GM19023 (cell line): ENCODE results near the gene SCTR.
A peak's percentile ranks its signal among the peaks of the same experiment; 100 is the strongest.

Source experiments
- ATAC-seq: cut with Tn5 transposase; IDR thresholded peaks from one replicate; pipeline ENCODE4 v1.9.1; 2021; ENCODE audit warnings: mild to moderate bottlenecking, moderate library complexity; ENCODE audit not compliant: unreplicated experiment

SCTR gene

GRCh38 chr2:119431976-119432850 is 92.1 kb downstream of the SCTR start:
- no peak for ATAC-seq

- ATAC-seq, result peak; percentile 69
Measured at GRCh38 chr2:119431155-119431975, 92.9 kb downstream of the SCTR start, which contains the start of gene TMEM37. TSS of gene TMEM37 (plus strand) at chr2:119431854. CDS start at chr2:119431904, 50 bp downstream.

GRCh38 chr2:119430023-119430498 is 94.2 kb downstream of the SCTR start:
- ATAC-seq, result no peak

GRCh38 chr2:119429225-119429981 is 94.9 kb downstream of the SCTR start:
- ATAC-seq, result no peak

GRCh38 chr2:119428488-119429224 is 95.6 kb downstream of the SCTR start:
- ATAC-seq, result no peak

GRCh38 chr2:119427756-119428155 is 96.5 kb downstream of the SCTR start:
- ATAC-seq, result no peak

- no peak for ATAC-seq
Measured at GRCh38 chr2:119426801-119427395, 97.4 kb downstream of the SCTR start.

- no peak for ATAC-seq
Measured at GRCh38 chr2:119426396-119426675, 97.9 kb downstream of the SCTR start.

- no peak for ATAC-seq
Measured at GRCh38 chr2:119425620-119426395, 98.5 kb downstream of the SCTR start.

GRCh38 chr2:119425119-119425405 is 99.2 kb downstream of the SCTR start:
- ATAC-seq, result no peak

GRCh38 chr2:119424284-119425118 is 99.8 kb downstream of the SCTR start:
- ATAC-seq, result no peak

GRCh38 chr2:119423811-119424210 is 100.5 kb downstream of the SCTR start:
- no peak for ATAC-seq

- no peak for ATAC-seq
Measured at GRCh38 chr2:119423108-119423444, 101.2 kb downstream of the SCTR start.

GRCh38 chr2:119422360-119423107 is 101.7 kb downstream of the SCTR start:
- ATAC-seq, result no peak

- no peak for ATAC-seq
Measured at GRCh38 chr2:119421741-119422140, 102.5 kb downstream of the SCTR start.

- no peak for ATAC-seq
Measured at GRCh38 chr2:119421304-119421703, 103.0 kb downstream of the SCTR start.

- ATAC-seq, result no peak
Measured at GRCh38 chr2:119419803-119420508, 104.3 kb downstream of the SCTR start.
